Calu3 (cell line): Measurements from ENCODE around the gene SCYGR2. TPM values are rescaled to one million over a fixed set of nuclear protein-coding genes. Genes with fewer than 3 reads are reported as not detected.
"Not testable (repeated sequence)": the region's sequence is repeated elsewhere in the genome, so short reads cannot be mapped to it uniquely, and the experiment has no call there.

Experiments used
- Bru-seq: library from RNA; stranded (reverse); fragments of 400-500 nt; gene quantifications from one replicate; lab custom pipeline; 2021; lab: Mats Ljungman, UMichigan
- BruChase-seq, 2 experiments: library from RNA; stranded (reverse); fragments of 400-500 nt; gene quantifications; one replicate each; lab custom pipeline; 2021; lab: Mats Ljungman, UMichigan
- BruUV-seq: library from RNA; stranded (reverse); fragments of 400-500 nt; replicated peaks from 2 replicates; lab custom pipeline; 2021; lab: Mats Ljungman, UMichigan
- CTCF ChIA-PET: fragments of 300-600 bp; sonication (Branson Sonifier 250); formaldehyde crosslinking; loops from one replicate; lab custom pipeline; 2022; ENCODE audit warnings: antibody characterized with exemption; lab: Charles Lee
- DNase-seq: peaks from one replicate; pipeline ENCODE4 v3.0.0; 2022
- H3K27ac Mint-ChIP-seq: one replicate; pipeline ENCODE4 v1.8.0; 2022; ENCODE audit warnings: mixed read lengths; ENCODE audit not compliant: unreplicated experiment
- H3K27me3 Mint-ChIP-seq: one replicate; pipeline ENCODE4 v1.8.0; 2022; ENCODE audit warnings: mixed read lengths; ENCODE audit not compliant: unreplicated experiment
- H3K36me3 Mint-ChIP-seq: one replicate; pipeline ENCODE4 v1.8.0; 2022; ENCODE audit warnings: mild to moderate bottlenecking, moderate library complexity, mixed read lengths; ENCODE audit not compliant: insufficient read depth, unreplicated experiment
- H3K4me1 Mint-ChIP-seq: one replicate; pipeline ENCODE4 v1.8.0; 2022; ENCODE audit warnings: mild to moderate bottlenecking, low read depth, mixed read lengths; ENCODE audit not compliant: unreplicated experiment
- H3K4me3 Mint-ChIP-seq: one replicate; pipeline ENCODE4 v1.8.0; 2022; ENCODE audit warnings: mild to moderate bottlenecking, low read depth, moderate library complexity, mixed read lengths; ENCODE audit not compliant: unreplicated experiment
- H3K9me3 Mint-ChIP-seq: one replicate; pipeline ENCODE4 v1.8.0; 2022; ENCODE audit warnings: low read depth, mixed read lengths; ENCODE audit not compliant: unreplicated experiment
- CTCF ChIP-seq: fragments of 200-600 bp; IDR thresholded peaks from one replicate; pipeline ENCODE4 v1.8.0; 2022; ENCODE audit warnings: antibody characterized with exemption; ENCODE audit not compliant: unreplicated experiment
- intact Hi-C: fragments of 100-400 bp; cut with micrococcal nuclease; formaldehyde crosslinking; loops from one replicate; pipeline ENCODE4 v1.10.0; 2022; ENCODE audit not compliant: unreplicated experiment
- long read RNA-seq: library from polyadenylated mRNA; stranded (forward); transcript quantifications from one replicate; pipeline ENCODE4 v2.0.0, GENCODE V29; 2022
- total RNA-seq: library from RNA; stranded (reverse); gene quantifications from 2 replicates; pipeline ENCODE4 v1.2.3, GENCODE V29; 2022

The SCYGR2 gene
- total RNA-seq (not detected in 2 replicates), Bru-seq, nascent RNA (not detected), BruChase-seq, experiment 1, labeled RNA remaining after a 6-hour chase (percentile 54 among the genes with signal in this experiment), BruChase-seq, experiment 2, labeled RNA remaining after a 2-hour chase (percentile 26 among the genes with signal in this experiment)
- long read RNA-seq = 0 reads

- H3K27me3 Mint-ChIP-seq, DNase-seq, H3K9me3 Mint-ChIP-seq, BruUV-seq, H3K27ac Mint-ChIP-seq, intact Hi-C loops, H3K36me3 Mint-ChIP-seq, H3K4me1 Mint-ChIP-seq, H3K4me3 Mint-ChIP-seq: not testable (repeated sequence)
- CTCF ChIA-PET = interaction anchor here (0.6 kb wide), 1 partner anchor 23 kb away, joined by 3 read pairs; no protein-coding TSS in a partner anchor
These were observed at the start of gene SCYGR2 for GRCh38 chr2:227598835-227599503. TSS of gene SCYGR2 (plus strand) at chr2:227598893. CDS start at chr2:227598893, 0 bp downstream.

GRCh38 chr2:227551836-227552235, 46.9 kb upstream of the SCYGR2 start:
- H3K27ac Mint-ChIP-seq = no peak overlapping the region
- H3K27me3 Mint-ChIP-seq = no peaks in the 10 kb centered on the region
- peaks cover 43% of the 10 kb centered on the region for H3K36me3 Mint-ChIP-seq

GRCh38 chr2:227562581-227562980, 36.1 kb upstream of the SCYGR2 start:
- intact Hi-C loops = no loop called here
- no TSS peak for BruUV-seq
- no peaks in the 10 kb centered on the region for H3K9me3 Mint-ChIP-seq

More at GRCh38 chr2:227551836-227552235, 46.9 kb upstream of the SCYGR2 start:
- CTCF ChIA-PET = no interaction called here
- intact Hi-C loops = loop anchor here (10.0 kb wide), 1 partner anchor 213 kb away; no protein-coding TSS in a partner anchor
- no peak for TF ChIP-seq CTCF
- H3K4me1 Mint-ChIP-seq = peaks cover 8% of the 10 kb centered on the region
- H3K4me3 Mint-ChIP-seq = no peak overlapping the region
- no TSS peak for BruUV-seq
- H3K9me3 Mint-ChIP-seq = no peaks in the 10 kb centered on the region
- DNase-seq = no peak

GRCh38 chr2:227565080-227565479, 33.6 kb upstream of the SCYGR2 start:
- no peak for DNase-seq
- Mint-ChIP-seq H3K27ac (no peak overlapping the region), H3K27me3 (no peaks in the 10 kb centered on the region), H3K4me3 (no peak overlapping the region), H3K4me1 (no peaks in the 10 kb centered on the region), H3K9me3 (no peaks in the 10 kb centered on the region), H3K36me3 (no peaks in the 10 kb centered on the region)
- intact Hi-C loops = no loop called here
- no TSS peak for BruUV-seq
- CTCF ChIA-PET = no interaction called here
- TF ChIP-seq CTCF = no peak

More at GRCh38 chr2:227562581-227562980, 36.1 kb upstream of the SCYGR2 start:
- DNase-seq = no peak
- H3K27ac Mint-ChIP-seq = no peak overlapping the region
- no peaks in the 10 kb centered on the region for H3K4me1 Mint-ChIP-seq
- H3K27me3 Mint-ChIP-seq = no peaks in the 10 kb centered on the region
- no peak for TF ChIP-seq CTCF
- H3K36me3 Mint-ChIP-seq = no peaks in the 10 kb centered on the region
- CTCF ChIA-PET = no interaction called here
- H3K4me3 Mint-ChIP-seq = no peak overlapping the region
